GM19324 (cell line): ENCODE measurements around the gene RHBDD1.
"Not testable (repeated sequence)": the region's sequence is repeated elsewhere in the genome, so short reads cannot be mapped to it uniquely, and the experiment has no call there.

Experiments
- ATAC-seq: cut with Tn5 transposase; IDR thresholded peaks from one replicate; pipeline ENCODE4 v1.9.1; 2021; ENCODE audit warnings: mild to moderate bottlenecking, moderate library complexity; ENCODE audit not compliant: unreplicated experiment, low FRiP score

Gene RHBDD1

DNA sequence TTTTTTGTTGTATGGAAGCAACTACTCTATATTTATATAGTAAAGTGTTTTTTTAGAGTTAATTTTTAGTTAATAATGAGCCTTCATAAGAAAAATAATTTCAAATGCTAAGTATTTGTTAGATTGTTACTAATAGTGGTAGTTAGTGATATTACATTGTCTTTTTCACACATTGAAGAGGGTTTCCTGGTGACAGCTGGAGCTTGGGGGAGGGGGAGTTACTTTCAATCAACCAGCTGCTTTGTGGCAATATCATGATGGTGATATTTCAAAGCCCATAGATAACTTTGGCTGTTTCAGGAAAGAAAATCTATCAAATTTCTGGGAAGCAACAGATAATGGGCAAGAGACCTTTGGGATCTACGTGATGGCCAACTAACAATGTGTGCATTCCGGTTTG, 4.1 kb downstream of the RHBDD1 start:
- no peak for ATAC-seq

DNA sequence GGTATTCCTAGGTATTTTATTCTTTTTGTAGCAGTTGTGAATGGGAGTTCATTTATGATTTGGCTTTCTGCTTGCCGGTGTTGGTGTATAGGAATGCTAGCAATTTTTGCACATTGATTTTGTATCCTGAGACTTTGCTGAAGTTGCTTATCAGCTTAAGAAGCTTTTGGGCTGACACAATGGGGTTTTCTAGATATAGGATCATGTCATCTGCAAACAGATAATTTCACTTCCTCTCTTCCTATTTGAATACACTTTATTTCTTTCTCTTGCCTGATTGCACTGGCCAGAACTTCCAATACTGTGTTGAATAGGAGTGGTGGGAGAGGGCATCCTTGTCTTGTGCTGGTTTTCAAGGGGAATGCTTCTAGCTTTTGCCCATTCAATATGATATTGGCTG, 7.1 kb downstream of the RHBDD1 start:
- ATAC-seq = not testable (repeated sequence)

DNA sequence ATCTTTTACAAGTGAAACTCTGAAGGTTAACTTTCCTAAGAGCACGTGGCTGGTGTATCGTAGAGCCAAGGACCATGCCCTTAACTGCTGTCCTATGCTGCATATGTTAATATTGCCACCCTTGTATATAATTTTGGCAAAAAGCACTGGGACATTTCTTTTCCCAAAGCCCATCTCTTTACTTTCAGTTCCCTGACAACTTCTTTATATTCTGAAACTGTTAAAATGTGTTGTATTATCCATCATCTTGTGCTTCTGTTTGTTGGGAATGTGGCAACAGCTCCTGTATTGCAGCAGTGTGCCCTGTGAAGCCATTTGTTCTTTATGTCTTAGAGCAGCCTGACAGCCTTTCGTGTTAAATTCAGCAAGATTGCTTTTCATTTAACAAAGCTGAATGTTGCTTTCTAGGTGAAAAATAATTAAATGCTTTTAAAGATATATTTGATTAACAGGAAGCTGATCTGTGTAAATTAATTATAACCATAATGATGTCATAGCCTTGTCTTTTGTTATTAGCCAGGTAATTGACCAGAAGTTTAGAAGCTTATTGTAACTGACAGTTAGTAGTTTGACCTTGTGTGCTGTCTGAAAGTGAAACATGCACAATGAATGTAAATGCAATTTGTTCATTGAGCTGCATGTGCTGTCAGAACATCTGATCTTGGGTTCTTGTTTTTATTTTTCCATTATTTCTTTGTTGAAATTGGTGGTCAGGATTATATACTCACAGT, 9.7 kb downstream of the RHBDD1 start:
- ATAC-seq = no peak

DNA sequence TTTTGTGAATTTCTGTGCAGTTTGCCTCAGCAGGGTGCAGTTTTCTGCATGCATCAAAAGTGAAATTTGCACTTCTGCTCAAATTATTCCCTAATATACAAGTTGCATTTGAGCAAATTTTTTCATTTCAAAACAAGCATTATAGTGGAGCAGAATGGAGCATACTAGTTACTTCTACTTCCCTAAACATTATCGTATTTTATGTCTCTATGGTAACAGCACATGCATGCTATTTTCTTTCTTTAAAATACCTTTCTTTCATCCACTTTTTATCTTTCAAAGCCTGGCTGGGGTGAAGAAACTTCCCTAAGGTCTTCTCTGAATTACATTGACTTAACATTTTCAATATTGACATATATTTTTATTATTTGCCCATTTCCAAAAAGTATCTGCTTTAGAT, 11.2 kb downstream of the RHBDD1 start:
- no peak for ATAC-seq

DNA sequence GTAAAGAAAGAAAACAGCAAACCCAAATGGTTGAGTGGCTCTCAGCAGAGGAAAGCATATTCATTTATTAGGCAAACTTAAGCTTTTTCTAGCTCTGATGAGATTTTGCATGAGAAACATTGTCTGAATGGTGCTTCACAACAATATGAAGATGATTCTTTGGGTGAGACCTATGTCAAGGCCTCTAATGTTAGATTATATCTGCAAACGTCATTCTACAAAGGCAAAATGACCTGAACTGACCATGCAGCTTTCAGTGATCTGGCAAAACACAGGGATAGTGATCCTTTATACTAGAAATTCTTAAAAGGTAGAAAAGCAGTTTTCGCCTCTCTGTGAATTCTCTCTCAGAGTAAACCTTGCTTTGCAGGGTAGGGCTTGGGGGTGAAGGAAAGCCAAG, 11.7 kb downstream of the RHBDD1 start:
- no peak for ATAC-seq

DNA sequence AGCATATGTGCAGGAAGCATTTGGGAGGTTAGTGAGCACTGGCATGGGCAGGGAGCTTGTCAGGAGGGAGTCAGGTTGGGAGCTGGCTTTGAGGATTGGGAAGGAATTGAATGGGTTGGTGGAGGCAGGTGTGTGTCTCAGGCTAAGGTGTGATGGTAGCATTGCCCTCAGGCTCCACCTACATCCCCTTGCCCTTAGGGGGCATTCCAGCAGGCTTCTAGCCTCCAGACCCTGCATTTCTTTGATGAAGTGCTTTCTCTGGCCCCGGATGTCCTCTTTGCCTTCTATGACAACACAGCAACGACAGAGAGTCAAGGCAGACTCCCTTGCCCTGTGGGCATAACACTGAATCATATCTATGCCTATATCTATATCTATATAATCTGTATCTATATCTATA, 13.5 kb downstream of the RHBDD1 start:
- no peak for ATAC-seq

DNA sequence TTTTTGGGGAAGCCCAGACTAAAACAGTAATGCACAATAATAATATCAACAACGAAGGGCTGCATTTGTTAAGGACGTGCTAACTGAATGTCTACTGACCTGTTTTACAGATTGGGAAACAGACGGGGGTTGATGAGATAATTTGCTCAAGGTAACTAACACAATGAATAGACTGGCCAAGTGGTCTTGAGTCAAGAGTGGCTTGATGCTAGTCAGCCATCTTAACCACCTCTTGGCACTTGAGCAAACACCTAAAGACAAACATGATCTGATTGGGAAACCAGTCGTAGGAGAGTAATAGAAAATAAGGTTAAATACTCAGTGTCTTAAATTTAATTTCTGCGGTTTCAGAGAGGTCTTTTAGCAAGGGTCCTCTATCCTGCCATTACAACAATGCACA, 14.2 kb downstream of the RHBDD1 start:
- ATAC-seq = no peak

DNA sequence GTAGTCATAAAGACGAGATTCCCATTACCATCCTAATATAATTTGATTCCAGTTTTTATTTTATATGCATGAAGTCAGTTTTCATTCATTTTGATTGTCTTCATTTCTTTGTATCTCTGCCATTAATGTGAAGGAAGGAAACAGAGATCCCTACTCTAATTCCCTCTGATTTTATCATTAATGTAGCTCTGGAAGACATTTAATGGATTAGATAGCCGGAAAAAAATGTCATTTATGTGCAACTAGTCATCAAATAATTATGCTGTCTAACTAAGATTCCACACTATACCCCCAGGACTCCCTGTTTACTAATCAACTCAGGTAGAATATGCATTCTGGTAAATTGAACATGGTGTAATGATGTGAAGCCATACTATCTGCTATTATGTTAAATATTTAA, 19.9 kb downstream of the RHBDD1 start:
- ATAC-seq = no peak

DNA sequence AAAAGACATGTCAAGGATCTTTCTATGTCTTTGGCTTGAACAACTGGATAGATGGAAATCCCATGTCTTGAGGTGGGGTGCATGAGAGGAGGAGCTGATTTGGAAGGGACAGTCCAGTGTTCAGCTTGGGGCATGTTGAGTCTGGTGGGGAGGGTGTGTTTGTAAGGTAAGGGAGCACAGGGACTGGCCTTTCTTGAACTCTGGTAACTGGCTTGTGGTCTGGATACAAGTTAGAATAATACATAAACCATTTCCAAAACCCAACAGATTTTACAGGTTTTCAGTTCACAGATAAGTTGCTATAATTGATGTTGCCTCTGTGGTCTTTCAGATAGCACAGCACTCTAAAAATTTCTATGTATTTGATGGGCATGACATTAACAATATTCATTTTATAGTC, 24.2 kb downstream of the RHBDD1 start:
- no peak for ATAC-seq

DNA sequence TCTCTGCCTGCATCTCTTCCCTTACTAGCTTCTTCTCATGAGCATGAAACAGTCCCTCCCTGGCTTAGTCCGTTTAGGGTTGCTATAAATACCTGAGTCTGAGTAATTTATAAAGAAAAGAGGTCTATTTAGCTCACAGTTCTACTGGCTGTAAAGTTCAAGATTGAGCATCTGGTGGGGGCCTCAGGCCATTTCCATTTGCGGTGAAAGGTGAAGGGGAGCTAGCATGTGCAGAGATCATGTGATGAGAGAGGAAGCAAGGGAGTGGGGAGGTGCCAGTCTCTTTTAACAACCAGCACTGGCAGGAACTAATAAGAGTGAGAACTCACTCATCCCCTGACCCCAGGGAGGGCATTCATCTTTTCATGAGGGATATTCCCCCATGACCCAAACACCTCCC, 26.8 kb downstream of the RHBDD1 start:
- ATAC-seq = peak; percentile 64

DNA sequence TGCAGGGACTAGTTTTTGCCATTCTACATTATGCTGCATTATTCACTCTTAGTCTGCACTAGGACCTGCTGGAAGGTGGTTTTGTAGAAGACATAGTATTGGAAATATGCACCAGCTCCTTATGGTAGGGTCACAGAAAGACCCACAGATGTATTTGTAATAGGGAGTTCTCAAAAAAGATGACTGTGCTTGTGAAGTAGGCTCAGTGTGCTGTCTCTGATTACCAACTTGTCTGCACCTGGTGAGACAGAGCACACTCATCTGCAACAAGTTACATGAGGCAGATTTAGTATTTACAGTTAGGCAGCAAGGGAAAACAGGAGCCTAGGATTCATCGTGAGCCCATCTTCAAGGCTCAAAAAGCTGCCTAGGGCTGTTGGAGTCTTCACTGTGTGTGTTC, 29.4 kb downstream of the RHBDD1 start:
- ATAC-seq = no peak

DNA sequence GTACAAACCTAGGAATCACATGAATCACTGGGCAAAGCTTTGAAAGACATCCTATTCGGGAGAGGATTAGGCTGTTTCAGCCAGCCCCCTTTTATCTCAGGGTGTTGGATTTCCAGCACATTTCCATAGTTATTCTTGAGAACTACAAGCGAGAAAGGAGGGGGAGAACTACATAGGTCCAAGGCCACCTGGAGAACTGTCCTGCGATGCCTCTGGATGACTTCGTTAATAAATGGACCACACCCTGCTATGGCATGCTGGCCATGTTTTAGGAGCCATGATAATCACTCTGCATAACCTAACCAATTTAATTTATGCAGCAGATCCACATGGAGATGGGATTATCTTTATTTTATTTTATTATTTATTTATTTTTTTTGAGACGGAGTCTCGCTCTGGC, 29.9 kb downstream of the RHBDD1 start:
- ATAC-seq = no peak

DNA sequence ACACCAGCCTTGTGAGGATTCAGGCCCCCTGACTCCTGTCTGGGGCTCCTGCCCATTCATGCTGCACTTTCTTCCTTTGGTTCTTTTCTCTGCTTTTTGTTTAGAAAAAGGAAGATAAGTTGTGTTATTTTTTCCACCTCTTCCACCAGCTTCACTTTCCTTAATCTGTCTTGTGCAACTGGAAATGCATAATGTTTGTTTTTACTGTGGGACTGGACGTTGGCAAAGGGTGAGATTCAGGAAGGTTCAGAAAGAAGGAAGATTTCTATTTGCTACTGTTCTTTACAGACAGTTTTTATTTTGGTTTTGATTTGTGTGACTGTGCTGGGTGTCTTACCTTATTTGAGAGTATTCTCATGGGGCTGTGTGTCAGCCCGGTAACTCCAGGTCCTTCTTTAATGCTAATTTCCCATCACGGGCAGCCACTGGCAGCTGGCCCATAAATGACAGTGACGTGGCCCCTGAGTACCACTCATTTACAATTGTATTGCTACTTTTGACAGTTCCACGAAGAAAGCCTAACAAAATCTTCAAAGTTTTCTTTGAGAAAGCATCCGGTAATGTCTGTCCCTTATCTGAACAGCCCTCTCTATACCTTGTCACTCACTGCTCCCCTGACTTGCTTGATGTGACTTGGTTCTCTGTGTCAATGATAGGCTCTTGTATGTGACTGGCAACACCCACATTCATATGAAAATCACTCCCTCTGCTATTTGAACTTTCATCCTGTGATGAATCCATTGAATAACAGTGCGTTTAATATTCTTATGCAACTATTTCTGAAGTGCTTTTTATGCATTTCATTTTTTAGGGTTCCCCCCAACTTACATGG, 32.7 kb downstream of the RHBDD1 start:
- no peak for ATAC-seq

DNA sequence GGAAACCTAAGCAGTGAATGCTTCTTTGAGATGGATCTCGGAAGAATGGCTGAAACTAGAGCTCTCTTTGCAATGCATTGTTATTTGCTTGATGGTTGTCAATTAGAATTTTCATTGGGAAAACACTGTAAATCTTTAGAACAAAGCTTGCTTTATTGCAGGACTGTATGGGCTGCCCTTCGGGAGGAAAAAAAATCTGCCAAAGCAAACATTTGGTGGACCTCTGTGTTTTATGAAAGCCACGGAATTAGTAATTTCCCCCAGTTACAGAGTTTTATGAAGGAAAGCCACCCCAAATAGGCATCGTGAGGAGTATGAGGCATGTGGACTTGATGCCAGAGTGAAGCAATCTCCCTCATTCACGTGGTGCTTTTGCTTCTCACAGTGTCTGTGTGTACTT, 33.5 kb downstream of the RHBDD1 start:
- ATAC-seq = no peak

DNA sequence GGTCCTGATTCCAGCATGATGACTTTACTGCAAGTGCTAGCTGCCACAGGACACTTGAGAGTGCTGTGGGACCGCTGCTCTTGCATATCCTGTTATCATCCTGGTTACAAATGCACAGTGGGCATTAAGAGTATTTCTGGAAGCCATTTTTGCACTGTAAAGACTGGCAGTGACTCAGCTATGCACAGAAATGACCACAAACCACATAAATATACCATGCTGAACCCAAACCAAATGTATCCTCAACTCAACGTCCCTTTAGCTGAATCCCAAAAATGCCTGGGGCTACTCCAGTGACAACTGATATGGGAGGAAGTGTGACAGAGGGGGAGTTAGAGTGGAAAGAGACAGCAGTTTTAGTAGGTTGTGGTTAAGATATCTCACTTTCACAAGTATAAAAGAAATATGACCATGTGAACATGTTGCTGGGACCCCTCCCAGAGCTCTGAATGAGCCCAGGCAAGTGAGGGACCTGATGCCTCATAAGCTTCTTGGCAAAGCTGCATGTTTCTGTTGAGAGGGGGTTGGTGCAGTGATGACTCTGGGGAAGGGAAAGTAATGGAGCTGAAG, 37.3 kb downstream of the RHBDD1 start:
- peak; percentile 36 for ATAC-seq

DNA sequence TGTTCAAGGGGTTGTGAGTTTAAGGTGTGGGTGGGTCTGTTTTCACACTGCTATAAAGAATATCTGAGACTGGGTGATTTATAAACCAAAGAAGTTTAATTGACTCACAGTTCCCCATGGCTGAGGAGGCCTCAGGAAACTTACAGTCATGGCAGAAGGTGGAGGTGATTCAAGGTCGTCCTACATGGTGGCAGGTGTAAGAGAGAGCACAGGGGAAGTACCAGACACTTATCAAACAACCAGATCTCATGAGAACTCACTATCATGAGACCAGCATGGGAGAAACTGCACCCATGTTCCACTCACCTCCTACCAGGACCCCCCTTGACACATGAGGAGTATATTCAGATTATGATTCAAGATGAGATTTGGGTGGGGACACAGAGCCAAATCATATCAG, 38.0 kb downstream of the RHBDD1 start:
- ATAC-seq = no peak

DNA sequence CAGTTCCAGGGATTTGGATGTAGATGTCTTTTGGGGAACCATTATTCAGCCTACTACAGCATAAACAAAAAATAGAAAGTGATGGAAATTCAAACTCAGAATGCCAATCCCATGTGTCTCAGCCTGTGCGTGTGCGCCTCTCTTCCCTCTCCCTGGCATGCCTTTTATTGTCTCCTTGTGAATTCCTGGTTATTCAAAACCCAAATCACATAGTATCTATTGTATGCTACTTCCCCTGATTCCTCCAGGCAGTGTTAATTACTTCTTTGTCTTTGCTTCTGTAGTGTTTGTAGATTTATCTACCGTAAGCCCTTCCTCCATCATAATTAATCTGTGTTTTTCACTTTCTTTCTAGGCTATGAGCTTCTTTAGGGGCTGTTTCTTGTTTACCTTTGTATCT, 38.9 kb downstream of the RHBDD1 start:
- no peak for ATAC-seq

DNA sequence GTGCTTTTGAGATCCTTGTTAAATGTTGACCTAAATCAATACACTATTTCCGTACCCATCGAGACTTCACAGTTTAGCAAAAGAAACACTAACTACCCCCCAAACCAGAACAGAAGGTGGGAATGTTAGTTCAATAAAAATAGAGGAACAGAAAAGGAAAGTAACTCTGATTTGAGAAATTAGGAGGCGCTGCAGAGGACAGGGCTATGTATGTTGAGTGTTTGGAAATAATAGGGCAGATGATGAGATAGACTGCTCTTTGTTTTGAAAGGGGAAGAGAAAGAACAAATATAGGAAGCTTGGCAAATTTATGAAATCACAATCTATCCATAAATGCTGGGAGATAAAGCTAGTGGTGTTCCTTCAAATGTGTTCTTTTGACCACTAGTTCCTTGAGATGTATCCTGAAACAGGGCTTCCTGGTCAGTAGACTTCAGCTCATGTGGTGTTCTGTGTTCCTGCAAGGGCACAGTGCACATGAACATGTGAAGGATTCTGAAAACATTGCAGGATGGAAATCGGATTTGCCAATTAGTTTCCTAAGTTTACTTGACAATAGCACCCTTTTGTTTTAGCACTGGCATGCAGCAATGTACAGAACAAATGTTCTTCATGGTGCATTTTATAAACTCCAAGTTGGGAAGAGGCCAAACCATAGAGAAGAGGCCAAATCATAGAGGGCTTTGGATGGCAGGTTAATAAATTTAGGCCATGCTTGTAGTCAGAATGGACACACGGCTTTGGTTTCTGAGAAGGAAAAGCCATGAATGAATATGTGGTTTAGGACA, 39.8 kb downstream of the RHBDD1 start:
- ATAC-seq = peak; percentile 75

DNA sequence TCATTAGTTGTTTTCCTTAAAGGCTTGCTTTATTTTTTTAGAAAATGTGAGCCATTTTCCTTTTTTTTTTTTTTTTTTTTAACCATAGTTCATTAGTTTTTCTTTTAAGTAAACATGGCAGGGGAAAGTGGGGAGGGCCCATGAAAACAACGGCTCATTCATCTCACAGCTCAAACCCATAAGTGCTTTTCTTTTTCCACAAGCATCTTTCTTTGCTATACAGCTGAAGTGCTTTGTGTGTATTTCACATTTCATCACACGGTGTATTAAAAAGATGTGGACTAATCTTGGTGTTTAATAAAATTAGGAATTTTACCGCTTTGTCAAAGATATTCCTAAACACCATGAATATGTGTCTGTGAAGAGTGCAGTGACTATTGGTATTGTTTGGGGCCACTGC, 41.6 kb downstream of the RHBDD1 start:
- ATAC-seq = no peak

DNA sequence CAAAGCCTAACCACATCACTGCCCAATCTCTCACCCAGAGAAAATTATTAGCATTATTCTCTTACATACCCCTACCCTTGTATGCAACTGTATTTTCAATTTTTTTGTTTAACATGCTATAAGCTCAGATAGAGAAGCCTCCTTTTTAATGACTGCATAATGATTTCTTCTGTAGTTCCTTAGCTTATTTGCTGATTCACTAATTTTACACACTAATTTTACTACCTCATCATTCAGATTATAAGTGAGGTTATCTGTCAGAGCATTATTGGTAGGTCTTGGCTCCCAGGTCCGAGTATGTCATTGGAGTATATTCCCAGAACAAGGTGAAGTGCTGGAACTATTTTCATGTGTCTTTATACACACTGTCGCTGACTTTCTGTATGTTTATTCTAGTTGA, 45.4 kb downstream of the RHBDD1 start:
- no peak for ATAC-seq

DNA sequence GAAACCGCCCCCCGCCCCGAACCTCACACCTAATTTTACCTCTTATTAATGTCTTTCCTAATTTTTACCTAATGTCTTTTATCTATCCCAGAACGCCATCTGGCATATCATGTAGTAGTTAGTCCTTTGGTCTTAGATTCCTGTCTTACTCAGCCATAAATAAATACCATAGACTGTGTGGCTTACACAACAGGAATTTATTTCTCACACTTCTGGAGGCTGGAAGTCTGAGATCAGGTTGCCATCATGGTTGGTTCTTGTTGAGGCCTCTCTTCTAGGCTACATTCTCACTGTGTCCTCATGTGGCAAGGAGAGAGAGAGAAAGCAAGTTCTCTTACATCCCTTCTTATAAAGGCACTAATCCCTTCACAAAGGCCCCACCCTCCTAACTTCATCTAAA, 46.8 kb downstream of the RHBDD1 start:
- no peak for ATAC-seq
